CD4-positive, alpha-beta T cell (primary cell): ENCODE data around the gene LCN9. TPM values are rescaled to one million over a fixed set of nuclear protein-coding genes. Genes with fewer than 3 reads are reported as not detected.

Experiments used
- ATAC-seq: fragments of 200-7000 bp; cut with Tn5 transposase; one replicate; pipeline ENCODE4 v1.10.0; 2022; ENCODE audit warnings: mild to moderate bottlenecking; ENCODE audit not compliant: poor library complexity
- CTCF ChIA-PET: fragments of 350-600 bp; sonication (Branson Sonifier 250); formaldehyde crosslinking; loops from one replicate; lab custom pipeline; 2021; ENCODE audit warnings: antibody characterized with exemption, inconsistent platforms; lab: Charles Lee
- POLR2A ChIA-PET: fragments of 350-600 bp; sonication (Branson Sonifier 250); formaldehyde crosslinking; loops from one replicate; lab custom pipeline; 2021; ENCODE audit warnings: antibody characterized with exemption, inconsistent platforms; lab: Charles Lee
- DNase-seq, 14 experiments: peaks; one replicate each; pipeline ENCODE4 v3.0.0-alpha.2; 2013 to 2020; ENCODE audit warnings: mixed read lengths in 2 of 14
- H3K27ac ChIP-seq, 2 donors: one replicate each; pipeline versions ENCODE4 v1.5.1 to v1.7.0; 2013; ENCODE audit warnings: low read length in 2 of 2, low read depth in 1 of 2, mild to moderate bottlenecking in 1 of 2
- H3K27me3 ChIP-seq, 2 experiments: 1 replicate in 1 of 2; 2 replicates in 1 of 2; pipeline versions ENCODE4 v1.6.1 to v1.7.0; 2013; ENCODE audit warnings: low read length in 2 of 2, control low read depth in 1 of 2, mild to moderate bottlenecking in 1 of 2, moderate library complexity in 1 of 2; ENCODE audit not compliant: insufficient read depth in 2 of 2, control insufficient read depth in 1 of 2
- H3K36me3 ChIP-seq: one replicate; pipeline ENCODE4 v1.6.1; 2013; ENCODE audit warnings: low read length, control low read depth; ENCODE audit not compliant: insufficient read depth
- H3K4me1 ChIP-seq: one replicate; pipeline ENCODE4 v1.6.1; 2013; ENCODE audit warnings: low read length, control low read depth; ENCODE audit not compliant: insufficient read depth
- H3K4me3 ChIP-seq: one replicate; pipeline ENCODE4 v1.5.1; 2013; ENCODE audit warnings: mild to moderate bottlenecking, low read length, moderate library complexity
- H3K9me3 ChIP-seq, 2 experiments: 1 replicate in 1 of 2; 2 replicates in 1 of 2; pipeline versions ENCODE4 v1.6.1 to v1.7.0; 2013; ENCODE audit warnings: low read length in 2 of 2, mild to moderate bottlenecking in 2 of 2, control low read depth in 1 of 2, moderate library complexity in 1 of 2; ENCODE audit not compliant: control insufficient read depth in 1 of 2, insufficient read depth in 1 of 2
- H3K27ac Mint-ChIP-seq: one replicate; pipeline ENCODE4 v1.8.0; 2020; ENCODE audit warnings: mixed read lengths
- H3K27me3 Mint-ChIP-seq: one replicate; pipeline ENCODE4 v1.8.0; 2021; ENCODE audit warnings: mixed read lengths
- H3K36me3 Mint-ChIP-seq: one replicate; pipeline ENCODE4 v1.8.0; 2021; ENCODE audit warnings: low read depth, mixed read lengths
- H3K4me1 Mint-ChIP-seq: one replicate; pipeline ENCODE4 v1.8.0; 2021; ENCODE audit warnings: low read depth, mixed read lengths
- H3K4me3 Mint-ChIP-seq: one replicate; pipeline ENCODE4 v1.8.0; 2020; ENCODE audit warnings: mild to moderate bottlenecking, mixed read lengths
- H3K9me3 Mint-ChIP-seq: one replicate; pipeline ENCODE4 v1.8.0; 2020; ENCODE audit warnings: mixed read lengths
- CTCF ChIP-seq: fragments of 200-600 bp; IDR thresholded peaks from one replicate; pipeline ENCODE4 v1.8.0; 2022; ENCODE audit warnings: antibody characterized with exemption, mild to moderate bottlenecking
- intact Hi-C, 2 experiments: fragments of 100-400 bp; cut with DNase I in 1 of 2; cut with micrococcal nuclease in 1 of 2; formaldehyde crosslinking; loops; one replicate each; pipeline versions ENCODE4 v1.15.1 to v1.9.0; 2023 to 2025; cut with DNase I, micrococcal nuclease
- total RNA-seq, 174 experiments: library from RNA in 2 of 174; stranded (reverse) in 2 of 174; gene quantifications; one replicate each; pipeline ENCODE4 v1.2.3 and lab custom pipeline; 2021 to 2026

Gene LCN9
- total RNA-seq, 2 experiments from 2014 or later, result not detected

- Mint-ChIP-seq H3K4me1 (no peaks in the 10 kb centered on the region), H3K36me3 (no peaks in the 10 kb centered on the region), H3K27me3 (peaks cover 6% of the 10 kb centered on the region), H3K4me3 (no peak overlapping the region), H3K27ac (no peak overlapping the region), H3K9me3 (no peaks in the 10 kb centered on the region)
- H3K4me1 ChIP-seq, result no peaks in the 10 kb centered on the region
- CTCF ChIA-PET, result no interaction called here
- H3K9me3 ChIP-seq, result peaks cover 0 to 6% of the 10 kb centered on the region in 2 experiments
- intact Hi-C loops, result no loop called here
- H3K4me3 ChIP-seq, result no peak overlapping the region
- no peak for DNase-seq
- no peak overlapping the region for H3K27ac ChIP-seq
- ATAC-seq, result no peak
- POLR2A ChIA-PET, result no interaction called here
- TF ChIP-seq CTCF, result no peak
- H3K36me3 ChIP-seq, result no peaks in the 10 kb centered on the region
- H3K27me3 ChIP-seq, result no peaks in the 10 kb centered on the region
Observed at GRCh38 chr9:135687216-135687615, 24.1 kb downstream of the LCN9 start.

- H3K27ac ChIP-seq, result no peak overlapping the region
- no peaks in the 10 kb centered on the region for H3K36me3 ChIP-seq
- CTCF ChIA-PET, result no interaction called here
- TF ChIP-seq CTCF, result no peak
- Mint-ChIP-seq H3K9me3 (no peaks in the 10 kb centered on the region), H3K36me3 (no peaks in the 10 kb centered on the region), H3K4me1 (no peaks in the 10 kb centered on the region), H3K4me3 (no peak overlapping the region), H3K27me3 (peaks cover 7% of the 10 kb centered on the region), H3K27ac (no peak overlapping the region)
- POLR2A ChIA-PET, result interaction anchor here (0.6 kb wide), 1 partner anchor 263 kb away, joined by 3 read pairs; no protein-coding TSS in a partner anchor
- no peak overlapping the region for H3K4me3 ChIP-seq
- ATAC-seq (no peak), DNase-seq (no peak)
- peaks cover 0 to 6% of the 10 kb centered on the region in 2 experiments for H3K9me3 ChIP-seq
- intact Hi-C loops, result no loop called here
- H3K27me3 ChIP-seq, result no peaks in the 10 kb centered on the region
- no peaks in the 10 kb centered on the region for H3K4me1 ChIP-seq
Observed at GRCh38 chr9:135689011-135689410, 25.9 kb downstream of the LCN9 start.

- Histone ChIP-seq H3K4me3 (no peak overlapping the region), H3K4me1 (no peaks in the 10 kb centered on the region), H3K9me3 (peaks cover 0 to 6% of the 10 kb centered on the region in 2 experiments), H3K27me3 (no peaks in the 10 kb centered on the region), H3K27ac (no peak overlapping the region), H3K36me3 (no peaks in the 10 kb centered on the region)
- no peaks in the 10 kb centered on the region for H3K9me3 Mint-ChIP-seq
- H3K36me3 Mint-ChIP-seq, result no peaks in the 10 kb centered on the region
- no peak overlapping the region for H3K27ac Mint-ChIP-seq
- no peaks in the 10 kb centered on the region for H3K4me1 Mint-ChIP-seq
- ATAC-seq, result no peak
- intact Hi-C loops, result no loop called here
- ChIA-PET CTCF (no interaction called here), POLR2A (no interaction called here)
- DNase-seq, result no peak
- no peak overlapping the region for H3K4me3 Mint-ChIP-seq
- no peak for TF ChIP-seq CTCF
- peaks cover 3% of the 10 kb centered on the region for H3K27me3 Mint-ChIP-seq
Observed at GRCh38 chr9:135690836-135691570, 27.9 kb downstream of the LCN9 start.
